Testis (tissue), 3 donors: Measurements from ENCODE around the gene THBD. TPM values are rescaled to one million over a fixed set of nuclear protein-coding genes. Genes with fewer than 3 reads are reported as not detected.

Source experiments
- DNase-seq: peaks from one replicate; pipeline ENCODE4 v3.0.0-alpha.2; 2019
- H3K27ac ChIP-seq, 2 donors: fragments of 200-600 bp; sonication (generic); one replicate each; pipeline ENCODE4 v1.5.1; 2019
- H3K27me3 ChIP-seq: fragments of 200-600 bp; sonication (generic); one replicate; pipeline ENCODE4 v1.5.1; 2019
- H3K36me3 ChIP-seq: fragments of 200-600 bp; sonication (generic); one replicate; pipeline ENCODE4 v1.5.1; 2017; ENCODE audit warnings: low read depth; ENCODE audit errors: missing control alignments
- H3K4me1 ChIP-seq: fragments of 200-600 bp; sonication (generic); one replicate; pipeline ENCODE4 v1.5.1; 2019
- H3K4me3 ChIP-seq, 2 donors: fragments of 200-600 bp; sonication (generic); one replicate each; pipeline ENCODE4 v1.5.1; 2017 to 2019
- H3K9me3 ChIP-seq: fragments of 200-600 bp; sonication (generic); one replicate; pipeline ENCODE4 v1.5.1; 2017
- CTCF ChIP-seq, 3 experiments: fragments of 450-650 bp in 2 of 3; fragments of 200-600 bp in 1 of 3; sonication (generic) in 1 of 3; IDR thresholded peaks; one replicate each; pipeline ENCODE4 v1.5.1; 2016 to 2019; ENCODE audit warnings: antibody characterized with exemption in 3 of 3, mild to moderate bottlenecking in 2 of 3, moderate library complexity in 1 of 3
- POLR2A ChIP-seq: fragments of 450-650 bp; IDR thresholded peaks from one replicate; pipeline ENCODE4 v1.6.1; 2017; ENCODE audit warnings: antibody characterized with exemption, mild to moderate bottlenecking, moderate library complexity
- WGBS, 2 donors: methylation state at CpG; one replicate each; pipeline ENCODE4 v1.1.5; 2018; 5-methylcytosine and 5-hydroxymethylcytosine counted together
- intact Hi-C: fragments of 100-400 bp; cut with DNase I; formaldehyde crosslinking; loops from one replicate; pipeline ENCODE4 v1.15.1; 2023; ENCODE audit warnings: low total_unique reads
- polyA plus RNA-seq: library from polyadenylated mRNA; stranded (reverse); fragments of 350-450 nt; fragmentation: Illumina TruSeq; extraction: RNeasy Lipid Tissue Mini Kit (QIAGEN cat#74804); gene quantifications from one replicate; pipeline ENCODE4 v1.2.3, GENCODE V29; 2014; ENCODE audit warnings: low read depth, low replicate concordance; ENCODE audit not compliant: insufficient read depth
- total RNA-seq, 2 donors: library from RNA; depleted of rRNA; stranded (reverse); fragments of >200 nt; gene quantifications; one replicate each; pipeline ENCODE4 v1.2.3, GENCODE V29; 2016

THBD gene
- total and polyA plus RNA-seq, 3 donors from 2014 or later: 11.0 to 65.0 (median 22.4) TPM

- peaks cover 43% of the 10 kb centered on the region for H3K4me1 ChIP-seq
- TF ChIP-seq POLR2A: no peak
- no peak for TF ChIP-seq CTCF (IDR thresholded peaks at IDR 0.05)
- peak within 1 kb of the TSS; percentile 33 to 56 for H3K4me3 ChIP-seq
- H3K27me3 ChIP-seq: no peaks in the 10 kb centered on the region
- 33 to 39% methylated on average over 10 to 28 of the region's 28 CpGs for WGBS, 2 donors
- DNase-seq: peak; percentile 45
- H3K9me3 ChIP-seq: no peaks in the 10 kb centered on the region
- no peaks in the 10 kb centered on the region for H3K36me3 ChIP-seq
- H3K27ac ChIP-seq: peak within 1 kb of the TSS; percentile 82 to 91
- intact Hi-C loops: no loop called here
These were observed 36.6 kb upstream of the THBD start, which contains the start of gene CD93 for GRCh38 chr20:23086056-23086566. TSS of gene CD93 (minus strand) at chr20:23086324. CDS start at chr20:23086192, 132 bp downstream.

- Histone ChIP-seq H3K4me1 (peaks cover 41% of the 10 kb centered on the region), H3K27ac (peak overlapping the region; percentile 82 to 91), H3K9me3 (no peaks in the 10 kb centered on the region), H3K4me3 (peak overlapping the region; percentile 33 to 56), H3K36me3 (no peaks in the 10 kb centered on the region), H3K27me3 (no peaks in the 10 kb centered on the region)
- intact Hi-C loops: no loop called here
- TF ChIP-seq CTCF (IDR thresholded peaks at IDR 0.05) (no peak), POLR2A (no peak)
- 48 to 59% methylated on average over 10 to 22 of the region's 23 CpGs for WGBS, 2 donors
- DNase-seq: no peak
These were observed 36.1 kb upstream of the THBD start for GRCh38 chr20:23085436-23086055.

GRCh38 chr20:23084845-23085365 lies 35.4 kb upstream of the THBD start:
- no peaks in the 10 kb centered on the region for H3K9me3 ChIP-seq
- no peak for DNase-seq
- TF ChIP-seq POLR2A (no peak), CTCF (IDR thresholded peaks at IDR 0.05) (no peak)
- H3K4me3 ChIP-seq: peak overlapping the region; percentile 33 to 56
- WGBS, 2 donors: 55 to 74% methylated on average over 8 to 23 of the region's 24 CpGs
- H3K27me3 ChIP-seq: no peaks in the 10 kb centered on the region
- H3K27ac ChIP-seq: peak overlapping the region; percentile 47 to 91
- peaks cover 34% of the 10 kb centered on the region for H3K4me1 ChIP-seq
- intact Hi-C loops: no loop called here
- no peaks in the 10 kb centered on the region for H3K36me3 ChIP-seq

GRCh38 chr20:23084282-23084844 lies 34.9 kb upstream of the THBD start:
- peaks cover 30% of the 10 kb centered on the region for H3K4me1 ChIP-seq
- peak overlapping the region; percentile 47 to 91 for H3K27ac ChIP-seq
- no peaks in the 10 kb centered on the region for H3K9me3 ChIP-seq
- intact Hi-C loops: no loop called here
- H3K27me3 ChIP-seq: no peaks in the 10 kb centered on the region
- TF ChIP-seq CTCF (IDR thresholded peaks at IDR 0.05): no peak
- no peak for TF ChIP-seq POLR2A
- H3K4me3 ChIP-seq: peak overlapping the region; percentile 33 to 56
- WGBS, 2 donors: 82 to 89% methylated on average over 12 to 17 of the region's 17 CpGs
- H3K36me3 ChIP-seq: no peaks in the 10 kb centered on the region
- DNase-seq: no peak
